A549 (cell line): Measurements from ENCODE around the gene LSP1.

Experiments
- BHLHE40 ChIP-seq: IDR thresholded peaks from 2 replicates; pipeline ENCODE4 v1.6.1; 2012; ENCODE audit warnings: low read depth, low read length, inconsistent platforms
- EP300 ChIP-seq, 2 experiments: fragments of >200 bp; sonication (Bioruptor Twin); formaldehyde crosslinking; IDR thresholded peaks; 2 replicates in 1 of 2; 3 replicates in 1 of 2; pipeline ENCODE4 v1.6.1; 2016 to 2017
- MAFK ChIP-seq: fragments of 450-650 bp; IDR thresholded peaks from 2 replicates; pipeline ENCODE4 v1.6.1; 2014; ENCODE audit not compliant: partially characterized antibody
- RAD21 ChIP-seq, 2 experiments: fragments of >200 bp in 1 of 2; sonication (Bioruptor Twin) in 1 of 2; formaldehyde crosslinking in 1 of 2; IDR thresholded peaks in 1 of 2; conservative IDR thresholded peaks in 1 of 2; 2 replicates in 1 of 2; 3 replicates in 1 of 2; pipeline ENCODE4 v1.6.1; 2012 to 2018; ENCODE audit warnings: inconsistent platforms in 1 of 2
- RCOR1 ChIP-seq: fragments of 150-350 bp; IDR thresholded peaks from 2 replicates; pipeline ENCODE4 v1.6.1; 2014; ENCODE audit warnings: antibody characterized with exemption, low read length, low read depth
- TF ChIP-seq, protein P1 (sequence below): fragments of >200 bp; sonication (Bioruptor Twin); formaldehyde crosslinking; IDR thresholded peaks from 3 replicates; pipeline ENCODE4 v1.5.1; 2016

GRCh38 chr11:1879342-1879940 is 26.6 kb downstream of the LSP1 start:
- TF ChIP-seq, protein P1, sequence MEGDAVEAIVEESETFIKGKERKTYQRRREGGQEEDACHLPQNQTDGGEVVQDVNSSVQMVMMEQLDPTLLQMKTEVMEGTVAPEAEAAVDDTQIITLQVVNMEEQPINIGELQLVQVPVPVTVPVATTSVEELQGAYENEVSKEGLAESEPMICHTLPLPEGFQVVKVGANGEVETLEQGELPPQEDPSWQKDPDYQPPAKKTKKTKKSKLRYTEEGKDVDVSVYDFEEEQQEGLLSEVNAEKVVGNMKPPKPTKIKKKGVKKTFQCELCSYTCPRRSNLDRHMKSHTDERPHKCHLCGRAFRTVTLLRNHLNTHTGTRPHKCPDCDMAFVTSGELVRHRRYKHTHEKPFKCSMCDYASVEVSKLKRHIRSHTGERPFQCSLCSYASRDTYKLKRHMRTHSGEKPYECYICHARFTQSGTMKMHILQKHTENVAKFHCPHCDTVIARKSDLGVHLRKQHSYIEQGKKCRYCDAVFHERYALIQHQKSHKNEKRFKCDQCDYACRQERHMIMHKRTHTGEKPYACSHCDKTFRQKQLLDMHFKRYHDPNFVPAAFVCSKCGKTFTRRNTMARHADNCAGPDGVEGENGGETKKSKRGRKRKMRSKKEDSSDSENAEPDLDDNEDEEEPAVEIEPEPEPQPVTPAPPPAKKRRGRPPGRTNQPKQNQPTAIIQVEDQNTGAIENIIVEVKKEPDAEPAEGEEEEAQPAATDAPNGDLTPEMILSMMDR: no peak
- TF ChIP-seq MAFK: no peak
- TF ChIP-seq RCOR1: no peak
- no peak for TF ChIP-seq RAD21 (conservative IDR thresholded peaks at IDR 0.05 in 1 of 2, IDR thresholded peaks at IDR 0.05 in 1 of 2)
- no peak for TF ChIP-seq EP300 (IDR thresholded peaks at IDR 0.05)
- no peak for TF ChIP-seq BHLHE40
